HCT116 (cell line): ENCODE results near the gene CTIF. TPM values are rescaled to one million over a fixed set of nuclear protein-coding genes. Genes with fewer than 3 reads are reported as not detected.

Experiments used
- ATAC-seq: fragments of 200-7000 bp; cut with Tn5 transposase; 2 replicates; pipeline ENCODE4 v1.9.1; 2020; ENCODE audit warnings: mild to moderate bottlenecking, moderate library complexity
- BruUV-seq: library from RNA; stranded (reverse); fragments of 400-500 nt; replicated peaks from 2 replicates; lab custom pipeline; 2021; lab: Mats Ljungman, UMichigan
- CTCF ChIA-PET: fragments of 300-600 bp; sonication (Branson Sonifier 250); formaldehyde crosslinking; loops from one replicate; lab custom pipeline; 2021; ENCODE audit warnings: antibody characterized with exemption; lab: Charles Lee
- POLR2A ChIA-PET: fragments of 300-600, 350-600 bp; sonication (Branson Sonifier 250); formaldehyde crosslinking; loops from one replicate; lab custom pipeline; 2021; ENCODE audit warnings: antibody characterized with exemption; lab: Charles Lee
- RAD21 ChIA-PET, 2 experiments: fragments of 300-600 bp; sonication (Branson Sonifier 250); formaldehyde crosslinking; loops; one replicate each; lab custom pipeline; 2023; ENCODE audit warnings: low total read pairs in 2 of 2; ENCODE audit not compliant: uncharacterized antibody in 2 of 2, unreplicated experiment in 2 of 2, low non-redundant PET in 1 of 2; lab: Charles Lee
- DNase-seq: peaks from one replicate; pipeline ENCODE4 v3.0.0-alpha.2; 2010; ENCODE audit warnings: low read depth, low spot score
- H2AFZ ChIP-seq: fragments of 200-600 bp; shearing (Covaris generic), sonication (generic); 2 replicates; pipeline ENCODE4 v1.6.1; 2017; ENCODE audit warnings: low read depth, mixed run types, mixed read lengths, antibody characterized with exemption, low read length; ENCODE audit not compliant: poor library complexity, severe bottlenecking
- H3K27ac ChIP-seq: 2 replicates; pipeline ENCODE4 v1.5.1; 2012; ENCODE audit warnings: low read depth, low read length
- H3K27me3 ChIP-seq: fragments of 200-600 bp; sonication (generic); 2 replicates; pipeline ENCODE4 v1.6.1; 2016; ENCODE audit warnings: mixed run types, low read length, mixed read lengths; ENCODE audit not compliant: insufficient read depth
- H3K36me3 ChIP-seq, 2 experiments: fragments of 200-500 bp in 1 of 2; fragments of 200-600 bp in 1 of 2; sonication (Bioruptor generic) in 1 of 2; sonication (generic) in 1 of 2; 2 replicates each; pipeline versions ENCODE4 v1.5.1 to v1.6.1; 2014 to 2016; ENCODE audit warnings: low read length in 2 of 2, inconsistent platforms in 1 of 2, mixed read lengths in 1 of 2, mixed run types in 1 of 2; ENCODE audit not compliant: insufficient read depth in 2 of 2, control insufficient read depth in 1 of 2
- H3K4me1 ChIP-seq, 2 experiments: fragments of 200-600 bp in 1 of 2; sonication (generic) in 1 of 2; 2 replicates each; pipeline versions ENCODE4 v1.5.1 to v1.6.1; 2012 to 2017; ENCODE audit warnings: low read length in 2 of 2, inconsistent platforms in 1 of 2, mild to moderate bottlenecking in 1 of 2, mixed read lengths in 1 of 2, mixed run types in 1 of 2, moderate library complexity in 1 of 2; ENCODE audit not compliant: insufficient read depth in 2 of 2, control insufficient read depth in 1 of 2
- H3K4me2 ChIP-seq: fragments of 200-600 bp; sonication (generic); 2 replicates; pipeline ENCODE4 v1.6.1; 2017; ENCODE audit warnings: mixed run types, low read length, mixed read lengths
- H3K4me3 ChIP-seq, 2 experiments: fragments of 200-600 bp in 1 of 2; sonication (generic) in 1 of 2; replicated peaks in 1 of 2; 2 replicates each; pipeline ENCODE4 v1.5.1; 2011 to 2016; ENCODE audit warnings: low read length in 2 of 2, control low read depth in 1 of 2, low read depth in 1 of 2, mild to moderate bottlenecking in 1 of 2, mixed read lengths in 1 of 2, mixed run types in 1 of 2
- H3K79me2 ChIP-seq: fragments of 200-600 bp; sonication (generic); 2 replicates; pipeline ENCODE4 v1.6.1; 2017; ENCODE audit warnings: mild to moderate bottlenecking, mixed run types, low read length, moderate library complexity, mixed read lengths; ENCODE audit not compliant: insufficient read depth
- H3K9ac ChIP-seq: fragments of 200-600 bp; sonication (generic); 2 replicates; pipeline ENCODE4 v1.6.1; 2016; ENCODE audit warnings: low read length, mixed read lengths
- H3K9me2 ChIP-seq: fragments of 200-600 bp; sonication (generic), shearing (Covaris generic); 2 replicates; pipeline ENCODE4 v1.6.1; 2017; ENCODE audit warnings: mixed run types, mild to moderate bottlenecking, moderate library complexity; ENCODE audit not compliant: insufficient read depth
- H3K9me3 ChIP-seq, 2 experiments: fragments of 200-500 bp in 1 of 2; fragments of 200-600 bp in 1 of 2; sonication (Bioruptor generic) in 1 of 2; sonication (generic) in 1 of 2; 2 replicates each; pipeline ENCODE4 v1.6.1; 2014 to 2017; ENCODE audit warnings: low read length in 2 of 2, mixed read lengths in 2 of 2, inconsistent platforms in 1 of 2, low read depth in 1 of 2, mild to moderate bottlenecking in 1 of 2, mixed run types in 1 of 2, moderate library complexity in 1 of 2; ENCODE audit not compliant: control insufficient read depth in 1 of 2, insufficient read depth in 1 of 2
- H4K20me1 ChIP-seq: fragments of 200-600 bp; sonication (generic), shearing (Covaris generic); 2 replicates; pipeline ENCODE4 v1.6.1; 2017; ENCODE audit warnings: mixed run types, mild to moderate bottlenecking, moderate library complexity; ENCODE audit not compliant: insufficient read depth
- CEBPB ChIP-seq: IDR thresholded peaks from 2 replicates; pipeline ENCODE4 v1.6.1; 2012; ENCODE audit warnings: low read depth
- ELF1 ChIP-seq: IDR thresholded peaks from 2 replicates; pipeline ENCODE4 v1.6.1; 2012; ENCODE audit warnings: low read depth, borderline replicate concordance
- EZH2 ChIP-seq: fragments of 200-600 bp; sonication (generic); IDR thresholded peaks from 2 replicates; pipeline ENCODE4 v1.6.1; 2017; ENCODE audit warnings: antibody characterized with exemption, mixed run types
- FOSL1 ChIP-seq: IDR thresholded peaks from 2 replicates; pipeline ENCODE4 v1.6.1; 2012; ENCODE audit warnings: low read depth
- JUND ChIP-seq: IDR thresholded peaks from 2 replicates; pipeline ENCODE4 v1.6.1; 2012
- POLR2A ChIP-seq: IDR thresholded peaks from 2 replicates; pipeline ENCODE4 v1.7.0; 2011; ENCODE audit warnings: borderline replicate concordance; ENCODE audit not compliant: insufficient read depth, insufficient read length; ENCODE audit errors: extremely low read depth
- POLR2AphosphoS5 ChIP-seq: IDR thresholded peaks from 2 replicates; pipeline ENCODE4 v1.6.1; 2011; ENCODE audit warnings: mild to moderate bottlenecking, low read depth, low read length, moderate library complexity
- RAD21 ChIP-seq: IDR thresholded peaks from 2 replicates; pipeline ENCODE4 v1.6.1; 2012; ENCODE audit warnings: low read depth, mild to moderate bottlenecking
- SP1 ChIP-seq: IDR thresholded peaks from 2 replicates; pipeline ENCODE4 v1.6.1; 2012; ENCODE audit warnings: low read depth
- TCF7L2 ChIP-seq: IDR thresholded peaks from 2 replicates; pipeline ENCODE4 v1.7.0; 2011; ENCODE audit warnings: borderline replicate concordance, inconsistent platforms; ENCODE audit not compliant: insufficient read depth, insufficient read length; ENCODE audit errors: extremely low read depth
- YY1 ChIP-seq: IDR thresholded peaks from 2 replicates; pipeline ENCODE4 v1.6.1; 2011; ENCODE audit warnings: low read length, low read depth, moderate library complexity, mild to moderate bottlenecking; ENCODE audit not compliant: insufficient replicate concordance; ENCODE audit errors: extremely low read depth
- ZFX ChIP-seq: fragments of 450-650 bp; IDR thresholded peaks from 2 replicates; pipeline ENCODE4 v1.6.1; 2017
- ZNF274 ChIP-seq: fragments of 200-500 bp; sonication (Bioruptor generic); IDR thresholded peaks from 2 replicates; pipeline ENCODE4 v1.6.1; 2014; ENCODE audit warnings: mild to moderate bottlenecking, low read depth, low read length, inconsistent platforms
- intact Hi-C: fragments of 100-400 bp; cut with micrococcal nuclease; formaldehyde crosslinking; loops from 2 replicates; pipeline ENCODE4 v1.10.0; 2022
- total RNA-seq: library from RNA; stranded (reverse); gene quantifications from one replicate; pipeline ENCODE4 v1.2.1, GENCODE V29; 2021; ENCODE audit not compliant: unreplicated experiment
- TF ChIP-seq, protein P1 (sequence below), 3 experiments: fragments of 200-600 bp in 1 of 3; sonication (generic) in 1 of 3; IDR thresholded peaks in 2 of 3; conservative IDR thresholded peaks in 1 of 3; 2 replicates each; pipeline ENCODE4 v1.5.1; 2012 to 2017; ENCODE audit warnings: low read depth in 2 of 3, low read length in 2 of 3, antibody characterized with exemption in 1 of 3, borderline replicate concordance in 1 of 3, control low read depth in 1 of 3, mild to moderate bottlenecking in 1 of 3, mixed read lengths in 1 of 3, mixed run types in 1 of 3, moderate library complexity in 1 of 3; ENCODE audit not compliant: insufficient read depth in 1 of 3
- TF ChIP-seq, protein P2 (sequence below): IDR thresholded peaks from 2 replicates; pipeline ENCODE4 v1.6.1; 2011; ENCODE audit warnings: mild to moderate bottlenecking, low read length, moderate library complexity; ENCODE audit not compliant: insufficient replicate concordance; ENCODE audit errors: extremely low read depth
- TF ChIP-seq, protein P3 (sequence below): IDR thresholded peaks from 2 replicates; pipeline ENCODE4 v1.6.1; 2012
- TF ChIP-seq, protein P4 (sequence below): IDR thresholded peaks from 2 replicates; pipeline ENCODE4 v1.6.1; 2012

The CTIF gene
- total RNA-seq, 1 experiment from 2014 or later, result 19.7 TPM

DNA sequence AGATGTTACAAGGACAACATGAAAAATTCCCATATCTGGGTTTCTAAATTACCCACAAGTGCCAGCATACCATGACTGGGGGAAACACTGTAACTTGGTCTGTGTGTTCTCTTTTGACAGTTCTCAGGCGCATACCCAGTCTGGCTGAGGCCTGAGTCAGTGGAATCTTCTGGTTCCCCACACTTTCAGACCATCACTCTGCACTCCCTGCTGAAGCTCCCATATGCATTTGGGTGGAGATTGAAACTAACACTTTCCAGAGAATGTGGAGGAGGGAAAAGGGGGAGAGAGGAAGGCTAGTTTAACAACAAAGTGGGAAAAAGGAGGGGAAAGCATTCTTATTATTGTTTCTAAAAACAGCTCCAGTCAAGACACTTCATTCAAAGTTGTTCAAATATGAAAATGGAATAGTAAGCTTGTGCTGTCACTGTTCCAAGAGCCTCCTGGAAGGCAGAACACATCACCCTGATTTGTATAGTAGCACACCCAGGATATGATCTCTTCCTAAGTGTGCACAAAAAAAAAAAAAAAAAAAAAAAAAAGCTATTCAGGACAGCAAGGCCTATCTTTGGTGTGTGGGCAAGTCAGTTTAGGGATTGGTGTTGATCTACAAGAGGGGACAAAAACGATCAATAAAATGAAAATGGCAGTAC, 48.1 kb upstream of the CTIF start:
- BruUV-seq, result no TSS peak

DNA sequence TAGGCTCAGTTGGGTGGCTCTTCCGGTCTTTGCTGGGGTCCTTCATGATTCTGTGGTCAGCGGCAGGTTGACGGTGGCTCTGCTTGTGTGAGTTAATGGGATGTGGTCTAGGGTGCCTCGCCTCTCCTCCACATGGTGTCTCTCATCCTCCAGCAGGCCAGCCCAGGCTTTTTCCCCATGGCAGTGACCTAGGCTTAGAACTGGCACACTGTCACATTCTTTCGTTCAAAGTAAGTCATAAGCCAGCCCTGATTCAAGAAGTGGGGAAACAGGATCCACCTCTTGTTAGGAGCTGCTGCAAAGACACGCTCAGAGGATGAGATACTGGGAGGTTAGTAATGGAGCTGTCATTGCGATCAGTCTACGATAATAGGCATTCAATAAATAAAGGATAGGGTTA, 46.0 kb upstream of the CTIF start:
- TF ChIP-seq ZNF274 (no peak), ELF1 (no peak), ZFX (no peak), CEBPB (no peak), FOSL1 (no peak), JUND (no peak), EZH2 (no peak), POLR2A (no peak)
- TF ChIP-seq, protein P1, sequence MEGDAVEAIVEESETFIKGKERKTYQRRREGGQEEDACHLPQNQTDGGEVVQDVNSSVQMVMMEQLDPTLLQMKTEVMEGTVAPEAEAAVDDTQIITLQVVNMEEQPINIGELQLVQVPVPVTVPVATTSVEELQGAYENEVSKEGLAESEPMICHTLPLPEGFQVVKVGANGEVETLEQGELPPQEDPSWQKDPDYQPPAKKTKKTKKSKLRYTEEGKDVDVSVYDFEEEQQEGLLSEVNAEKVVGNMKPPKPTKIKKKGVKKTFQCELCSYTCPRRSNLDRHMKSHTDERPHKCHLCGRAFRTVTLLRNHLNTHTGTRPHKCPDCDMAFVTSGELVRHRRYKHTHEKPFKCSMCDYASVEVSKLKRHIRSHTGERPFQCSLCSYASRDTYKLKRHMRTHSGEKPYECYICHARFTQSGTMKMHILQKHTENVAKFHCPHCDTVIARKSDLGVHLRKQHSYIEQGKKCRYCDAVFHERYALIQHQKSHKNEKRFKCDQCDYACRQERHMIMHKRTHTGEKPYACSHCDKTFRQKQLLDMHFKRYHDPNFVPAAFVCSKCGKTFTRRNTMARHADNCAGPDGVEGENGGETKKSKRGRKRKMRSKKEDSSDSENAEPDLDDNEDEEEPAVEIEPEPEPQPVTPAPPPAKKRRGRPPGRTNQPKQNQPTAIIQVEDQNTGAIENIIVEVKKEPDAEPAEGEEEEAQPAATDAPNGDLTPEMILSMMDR (IDR thresholded peaks at IDR 0.05 in 2 of 3, conservative IDR thresholded peaks at IDR 0.05 in 1 of 3; ENCODE audit: borderline replicate concordance in 1 of 3, insufficient read depth in 1 of 3, low read depth in 2 of 3, low read length in 2 of 3), result no peak
- TF ChIP-seq, protein P2, sequence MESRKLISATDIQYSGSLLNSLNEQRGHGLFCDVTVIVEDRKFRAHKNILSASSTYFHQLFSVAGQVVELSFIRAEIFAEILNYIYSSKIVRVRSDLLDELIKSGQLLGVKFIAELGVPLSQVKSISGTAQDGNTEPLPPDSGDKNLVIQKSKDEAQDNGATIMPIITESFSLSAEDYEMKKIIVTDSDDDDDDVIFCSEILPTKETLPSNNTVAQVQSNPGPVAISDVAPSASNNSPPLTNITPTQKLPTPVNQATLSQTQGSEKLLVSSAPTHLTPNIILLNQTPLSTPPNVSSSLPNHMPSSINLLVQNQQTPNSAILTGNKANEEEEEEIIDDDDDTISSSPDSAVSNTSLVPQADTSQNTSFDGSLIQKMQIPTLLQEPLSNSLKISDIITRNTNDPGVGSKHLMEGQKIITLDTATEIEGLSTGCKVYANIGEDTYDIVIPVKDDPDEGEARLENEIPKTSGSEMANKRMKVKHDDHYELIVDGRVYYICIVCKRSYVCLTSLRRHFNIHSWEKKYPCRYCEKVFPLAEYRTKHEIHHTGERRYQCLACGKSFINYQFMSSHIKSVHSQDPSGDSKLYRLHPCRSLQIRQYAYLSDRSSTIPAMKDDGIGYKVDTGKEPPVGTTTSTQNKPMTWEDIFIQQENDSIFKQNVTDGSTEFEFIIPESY, result no peak
- TF ChIP-seq, protein P3, sequence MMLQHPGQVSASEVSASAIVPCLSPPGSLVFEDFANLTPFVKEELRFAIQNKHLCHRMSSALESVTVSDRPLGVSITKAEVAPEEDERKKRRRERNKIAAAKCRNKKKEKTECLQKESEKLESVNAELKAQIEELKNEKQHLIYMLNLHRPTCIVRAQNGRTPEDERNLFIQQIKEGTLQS, result no peak
- TF ChIP-seq, protein P4, sequence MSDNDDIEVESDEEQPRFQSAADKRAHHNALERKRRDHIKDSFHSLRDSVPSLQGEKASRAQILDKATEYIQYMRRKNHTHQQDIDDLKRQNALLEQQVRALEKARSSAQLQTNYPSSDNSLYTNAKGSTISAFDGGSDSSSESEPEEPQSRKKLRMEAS, result no peak
- no peak for DNase-seq
- H3K4me3 ChIP-seq, result no peak overlapping the region
- ChIA-PET CTCF (no interaction called here), POLR2A (no interaction called here), RAD21 (no interaction called here)
- H3K4me2 ChIP-seq, result no peak overlapping the region
- H3K36me3 ChIP-seq, result no peaks in the 10 kb centered on the region
- H3K79me2 ChIP-seq, result no peaks in the 10 kb centered on the region
- intact Hi-C loops, result no loop called here
- H3K9ac ChIP-seq, result no peak overlapping the region
- no peak for ATAC-seq
- H4K20me1 ChIP-seq, result no peaks in the 10 kb centered on the region
- no peak overlapping the region for H2AFZ ChIP-seq
- H3K4me1 ChIP-seq, result peaks cover 15 to 18% of the 10 kb centered on the region in 2 experiments
- no peaks in the 10 kb centered on the region for H3K9me3 ChIP-seq
- no peak overlapping the region for H3K27ac ChIP-seq
- no peaks in the 10 kb centered on the region for H3K27me3 ChIP-seq
- BruUV-seq, result no TSS peak
- H3K9me2 ChIP-seq, result no peaks in the 10 kb centered on the region

More for the DNA sequence above, 48.1 kb upstream of the CTIF start:
- Histone ChIP-seq H3K4me1 (peaks cover 16 to 20% of the 10 kb centered on the region in 2 experiments), H3K9ac (no peak overlapping the region), H3K9me3 (no peaks in the 10 kb centered on the region), H3K27me3 (no peaks in the 10 kb centered on the region), H3K79me2 (no peaks in the 10 kb centered on the region), H3K27ac (no peak overlapping the region), H3K9me2 (no peaks in the 10 kb centered on the region), H2AFZ (no peak overlapping the region), H3K4me2 (no peak overlapping the region), H3K4me3 (no peak overlapping the region), H4K20me1 (no peaks in the 10 kb centered on the region), H3K36me3 (no peaks in the 10 kb centered on the region)
- no peak for ATAC-seq
- ChIA-PET CTCF (no interaction called here), POLR2A (no interaction called here), RAD21 (no interaction called here)
- intact Hi-C loops, result no loop called here
- no peak for TF ChIP-seq YY1
- TF ChIP-seq TCF7L2, result no peak
- no peak for TF ChIP-seq JUND
- TF ChIP-seq SP1, result no peak
- no peak for TF ChIP-seq POLR2AphosphoS5
- no peak for TF ChIP-seq RAD21
- no peak for TF ChIP-seq POLR2A
- no peak for DNase-seq
